ENCODE data around the gene AGBL4.

Gene AGBL4

GRCh38 chr1:48931506-48932192, 1092.1 kb downstream of the AGBL4 start:
- TF ChIP-seq CTCF (IDR thresholded peaks at IDR 0.05; ENCODE audit: low read length, missing control alignments): no peak
- no peak overlapping the region for H3K4me3 ChIP-seq (replicated peaks; ENCODE audit: low read depth, low read length)
- peak; percentile 16 for DNase-seq (ENCODE audit: low read depth)

- no peak for DNase-seq (ENCODE audit: low read depth)
- no peak for TF ChIP-seq CTCF (IDR thresholded peaks at IDR 0.05; ENCODE audit: low read length, missing control alignments)
- H3K4me3 ChIP-seq (replicated peaks; ENCODE audit: low read depth, low read length): no peak overlapping the region
Observed at GRCh38 chr1:48930011-48930410, 1093.7 kb downstream of the AGBL4 start.

- no peak overlapping the region for H3K4me3 ChIP-seq (replicated peaks; ENCODE audit: low read depth, low read length)
- TF ChIP-seq CTCF (IDR thresholded peaks at IDR 0.05; ENCODE audit: low read length, missing control alignments): no peak
- no peak for DNase-seq (ENCODE audit: low read depth)
Observed at GRCh38 chr1:48924099-48924498, 1099.7 kb downstream of the AGBL4 start.

- no peak for DNase-seq (ENCODE audit: low read depth)
- no peak for TF ChIP-seq CTCF (IDR thresholded peaks at IDR 0.05; ENCODE audit: low read length, missing control alignments)
- no peak overlapping the region for H3K4me3 ChIP-seq (replicated peaks; ENCODE audit: low read depth, low read length)
Observed at GRCh38 chr1:48923116-48923515, 1100.6 kb downstream of the AGBL4 start.

GRCh38 chr1:48920851-48921250, 1102.9 kb downstream of the AGBL4 start:
- no peak for DNase-seq (ENCODE audit: low read depth)
- TF ChIP-seq CTCF (IDR thresholded peaks at IDR 0.05; ENCODE audit: low read length, missing control alignments): no peak
- H3K4me3 ChIP-seq (replicated peaks; ENCODE audit: low read depth, low read length): no peak overlapping the region

GRCh38 chr1:48917901-48918603, 1105.7 kb downstream of the AGBL4 start:
- TF ChIP-seq CTCF (IDR thresholded peaks at IDR 0.05; ENCODE audit: low read length, missing control alignments): no peak
- H3K4me3 ChIP-seq (replicated peaks; ENCODE audit: low read depth, low read length): no peak overlapping the region
- no peak for DNase-seq (ENCODE audit: low read depth)

GRCh38 chr1:48917070-48917454, 1106.7 kb downstream of the AGBL4 start:
- no peak overlapping the region for H3K4me3 ChIP-seq (replicated peaks; ENCODE audit: low read depth, low read length)
- DNase-seq (ENCODE audit: low read depth): no peak
- no peak for TF ChIP-seq CTCF (IDR thresholded peaks at IDR 0.05; ENCODE audit: low read length, missing control alignments)
